HL-60 (cell line): ENCODE measurements around the gene MUC5AC.

Source experiments
- DNase-seq, 2 experiments: peaks; one replicate each; pipeline ENCODE4 v3.0.0-alpha.2; 2010 to 2020; ENCODE audit warnings: low read depth in 1 of 2, low spot score in 1 of 2
- H3K27ac ChIP-seq: fragments of 250-450 bp; sonication (Bioruptor Pico); replicated peaks from 2 replicates; pipeline ENCODE4 v1.5.1; 2020; ENCODE audit warnings: mild to moderate bottlenecking, moderate library complexity
- H3K27me3 ChIP-seq: fragments of 250-450 bp; sonication (Bioruptor Pico); 2 replicates; pipeline ENCODE4 v1.5.1; 2021; ENCODE audit warnings: mild to moderate bottlenecking, moderate library complexity; ENCODE audit not compliant: insufficient read depth, poor library complexity, severe bottlenecking
- H3K4me3 ChIP-seq: replicated peaks from 2 replicates; pipeline ENCODE4 v1.5.1; 2011; ENCODE audit warnings: mild to moderate bottlenecking, control low read depth, low read length; ENCODE audit not compliant: insufficient read depth
- GABPA ChIP-seq: IDR thresholded peaks from 2 replicates; pipeline ENCODE4 v1.6.1; 2012; ENCODE audit warnings: low read depth
- POLR2AphosphoS5 ChIP-seq: IDR thresholded peaks from 2 replicates; pipeline ENCODE4 v1.6.1; 2012; ENCODE audit warnings: low read depth
- SPI1 ChIP-seq: IDR thresholded peaks from 2 replicates; pipeline ENCODE4 v1.6.1; 2012; ENCODE audit warnings: low read depth, mild to moderate bottlenecking, borderline replicate concordance
- TF ChIP-seq, protein P1 (sequence below): IDR thresholded peaks from 2 replicates; pipeline ENCODE4 v1.6.1; 2012; ENCODE audit warnings: low read depth; ENCODE audit not compliant: insufficient replicate concordance
- TF ChIP-seq, protein P2 (sequence below): IDR thresholded peaks from one replicate; pipeline ENCODE4 v1.5.1; 2011; ENCODE audit warnings: low read length, control low read depth, inconsistent platforms; ENCODE audit not compliant: insufficient read depth

Gene MUC5AC

DNA sequence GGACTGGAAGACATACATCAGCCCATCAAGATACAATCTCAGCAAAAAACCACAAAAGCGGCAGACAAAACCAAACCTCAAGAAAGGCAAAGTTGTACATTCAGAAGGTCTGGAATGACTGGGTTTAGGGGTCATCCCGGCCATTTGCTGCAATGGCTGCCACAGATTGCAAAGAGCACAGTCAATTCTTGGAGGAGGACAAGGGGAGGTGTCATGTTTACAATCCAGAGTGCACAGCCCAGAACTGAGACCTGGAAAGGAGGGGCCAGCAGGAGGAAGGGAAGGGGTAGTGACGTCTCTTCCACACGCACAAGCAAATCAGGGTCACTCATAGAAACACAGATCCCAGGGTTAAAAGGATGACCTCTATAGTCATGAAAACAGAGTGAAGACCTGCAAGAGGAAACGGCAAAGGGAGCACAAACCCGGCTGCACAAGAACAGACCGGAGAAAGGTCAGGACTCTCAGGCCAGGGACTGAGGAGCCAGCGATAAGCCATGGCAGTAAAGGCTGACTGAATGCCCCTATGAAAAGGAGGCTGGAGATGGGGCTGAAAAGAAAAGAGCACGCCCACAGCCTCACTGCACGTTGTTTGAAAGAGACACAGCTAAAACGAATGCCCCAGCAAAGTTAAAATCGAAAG is 18.2 kb upstream of the MUC5AC start:
- DNase-seq: no peak
- TF ChIP-seq, protein P1, sequence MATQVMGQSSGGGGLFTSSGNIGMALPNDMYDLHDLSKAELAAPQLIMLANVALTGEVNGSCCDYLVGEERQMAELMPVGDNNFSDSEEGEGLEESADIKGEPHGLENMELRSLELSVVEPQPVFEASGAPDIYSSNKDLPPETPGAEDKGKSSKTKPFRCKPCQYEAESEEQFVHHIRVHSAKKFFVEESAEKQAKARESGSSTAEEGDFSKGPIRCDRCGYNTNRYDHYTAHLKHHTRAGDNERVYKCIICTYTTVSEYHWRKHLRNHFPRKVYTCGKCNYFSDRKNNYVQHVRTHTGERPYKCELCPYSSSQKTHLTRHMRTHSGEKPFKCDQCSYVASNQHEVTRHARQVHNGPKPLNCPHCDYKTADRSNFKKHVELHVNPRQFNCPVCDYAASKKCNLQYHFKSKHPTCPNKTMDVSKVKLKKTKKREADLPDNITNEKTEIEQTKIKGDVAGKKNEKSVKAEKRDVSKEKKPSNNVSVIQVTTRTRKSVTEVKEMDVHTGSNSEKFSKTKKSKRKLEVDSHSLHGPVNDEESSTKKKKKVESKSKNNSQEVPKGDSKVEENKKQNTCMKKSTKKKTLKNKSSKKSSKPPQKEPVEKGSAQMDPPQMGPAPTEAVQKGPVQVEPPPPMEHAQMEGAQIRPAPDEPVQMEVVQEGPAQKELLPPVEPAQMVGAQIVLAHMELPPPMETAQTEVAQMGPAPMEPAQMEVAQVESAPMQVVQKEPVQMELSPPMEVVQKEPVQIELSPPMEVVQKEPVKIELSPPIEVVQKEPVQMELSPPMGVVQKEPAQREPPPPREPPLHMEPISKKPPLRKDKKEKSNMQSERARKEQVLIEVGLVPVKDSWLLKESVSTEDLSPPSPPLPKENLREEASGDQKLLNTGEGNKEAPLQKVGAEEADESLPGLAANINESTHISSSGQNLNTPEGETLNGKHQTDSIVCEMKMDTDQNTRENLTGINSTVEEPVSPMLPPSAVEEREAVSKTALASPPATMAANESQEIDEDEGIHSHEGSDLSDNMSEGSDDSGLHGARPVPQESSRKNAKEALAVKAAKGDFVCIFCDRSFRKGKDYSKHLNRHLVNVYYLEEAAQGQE: no peak
- no peak for TF ChIP-seq GABPA
- TF ChIP-seq, protein P2, sequence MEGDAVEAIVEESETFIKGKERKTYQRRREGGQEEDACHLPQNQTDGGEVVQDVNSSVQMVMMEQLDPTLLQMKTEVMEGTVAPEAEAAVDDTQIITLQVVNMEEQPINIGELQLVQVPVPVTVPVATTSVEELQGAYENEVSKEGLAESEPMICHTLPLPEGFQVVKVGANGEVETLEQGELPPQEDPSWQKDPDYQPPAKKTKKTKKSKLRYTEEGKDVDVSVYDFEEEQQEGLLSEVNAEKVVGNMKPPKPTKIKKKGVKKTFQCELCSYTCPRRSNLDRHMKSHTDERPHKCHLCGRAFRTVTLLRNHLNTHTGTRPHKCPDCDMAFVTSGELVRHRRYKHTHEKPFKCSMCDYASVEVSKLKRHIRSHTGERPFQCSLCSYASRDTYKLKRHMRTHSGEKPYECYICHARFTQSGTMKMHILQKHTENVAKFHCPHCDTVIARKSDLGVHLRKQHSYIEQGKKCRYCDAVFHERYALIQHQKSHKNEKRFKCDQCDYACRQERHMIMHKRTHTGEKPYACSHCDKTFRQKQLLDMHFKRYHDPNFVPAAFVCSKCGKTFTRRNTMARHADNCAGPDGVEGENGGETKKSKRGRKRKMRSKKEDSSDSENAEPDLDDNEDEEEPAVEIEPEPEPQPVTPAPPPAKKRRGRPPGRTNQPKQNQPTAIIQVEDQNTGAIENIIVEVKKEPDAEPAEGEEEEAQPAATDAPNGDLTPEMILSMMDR: no peak
- no peak for TF ChIP-seq SPI1
- TF ChIP-seq POLR2AphosphoS5: no peak
- Histone ChIP-seq H3K27ac (no peak overlapping the region), H3K27me3 (no peaks in the 10 kb centered on the region), H3K4me3 (no peak overlapping the region)

DNA sequence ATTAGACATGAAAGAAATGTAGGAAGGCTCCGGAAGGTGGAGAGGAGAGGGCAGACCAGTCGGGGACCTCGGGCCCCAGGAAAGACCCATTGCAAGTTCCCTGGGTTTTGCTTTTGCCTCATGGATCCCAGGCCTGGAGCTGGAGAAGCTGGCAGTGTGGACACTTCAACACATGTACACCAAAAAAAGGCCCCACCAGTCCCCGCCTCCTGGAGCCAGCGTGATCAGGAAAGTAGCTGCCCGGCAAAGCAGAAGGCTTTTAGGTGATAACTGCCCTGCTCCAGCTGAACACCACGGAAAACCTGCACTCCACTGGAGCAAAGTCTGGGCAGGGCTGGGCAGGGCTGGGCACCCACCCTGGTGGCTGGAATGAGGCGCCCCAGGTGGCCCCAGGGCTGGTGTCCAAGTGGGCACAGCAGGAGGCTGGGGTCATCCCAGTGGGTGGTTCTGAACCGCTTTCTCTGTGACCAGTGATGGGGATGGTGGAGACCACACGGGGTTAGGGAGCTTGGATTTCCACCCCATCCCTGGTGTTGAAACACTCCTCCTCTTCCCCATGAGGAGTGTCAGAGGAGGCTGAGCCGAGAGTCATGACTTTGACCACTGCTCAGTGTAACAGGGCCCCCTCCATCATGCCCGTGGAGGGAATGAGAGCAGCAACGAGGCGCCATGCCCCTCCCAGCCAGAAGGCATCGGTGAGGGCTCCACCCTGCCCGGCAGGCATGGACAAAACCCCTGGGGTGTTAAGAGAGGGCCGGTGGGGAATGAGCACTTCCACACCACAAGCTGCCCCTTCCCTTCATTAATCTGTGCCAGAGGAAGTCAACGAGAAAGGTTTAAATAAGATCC is 16.9 kb upstream of the MUC5AC start:
- TF ChIP-seq POLR2AphosphoS5: no peak
- TF ChIP-seq, protein P2: no peak
- TF ChIP-seq, protein P1: no peak
- no peak for TF ChIP-seq GABPA
- TF ChIP-seq SPI1: no peak
- no peak for DNase-seq
- Histone ChIP-seq H3K27ac (no peak overlapping the region), H3K27me3 (no peaks in the 10 kb centered on the region), H3K4me3 (no peak overlapping the region)

DNA sequence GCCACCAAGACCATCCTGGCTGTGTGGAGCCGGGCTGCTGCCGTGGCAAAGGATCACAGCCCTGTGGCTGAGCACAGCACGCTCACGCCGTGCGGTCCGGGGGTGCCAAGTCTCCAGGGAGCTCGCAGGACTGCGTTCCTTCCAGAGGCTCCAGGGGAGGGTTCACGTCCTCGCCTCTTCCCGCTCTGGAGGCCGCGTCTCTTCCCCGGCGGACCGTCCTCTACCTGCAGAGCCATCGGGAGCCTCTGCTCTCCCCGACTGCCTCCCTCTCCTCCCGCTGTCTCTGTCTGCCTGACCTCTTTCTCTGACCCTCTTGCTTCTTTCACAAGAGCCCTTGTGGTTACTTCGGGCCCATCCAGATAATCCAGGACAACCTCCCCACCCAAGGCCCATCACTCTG is 11.4 kb upstream of the MUC5AC start:
- no peak for DNase-seq
- H3K27ac ChIP-seq: no peak overlapping the region
- H3K4me3 ChIP-seq: no peak overlapping the region
- TF ChIP-seq POLR2AphosphoS5 (no peak), SPI1 (no peak)
- TF ChIP-seq, protein P1: no peak
- TF ChIP-seq, protein P2: no peak
- H3K27me3 ChIP-seq: no peaks in the 10 kb centered on the region
